ENCODE data around the gene C19orf67.

Gene C19orf67

GRCh38 chr19:14088634-14089411, 3.2 kb upstream of the C19orf67 start:
- Histone ChIP-seq H3K27me3 (ENCODE audit: insufficient read depth, low read length) (no peaks in the 10 kb centered on the region), H2AK5ac (ENCODE audit: low read length) (no peak overlapping the region), H3K27ac (ENCODE audit: low read depth, low read length) (no peak overlapping the region), H3K14ac (ENCODE audit: low read length) (no peak overlapping the region), H2BK5ac (ENCODE audit: low read depth, low read length, poor library complexity) (no peak overlapping the region), H4K12ac (ENCODE audit: low read depth, low read length) (peak overlapping the region; percentile 6), H4K8ac (ENCODE audit: low read depth, low read length) (no peak overlapping the region), H3K23ac (ENCODE audit: low read length) (no peak overlapping the region), H3K4me2 (ENCODE audit: low read length) (peak overlapping the region; percentile 78), H3K79me2 (ENCODE audit: control insufficient read depth, insufficient read depth, low read length, poor library complexity) (peaks cover 8% of the 10 kb centered on the region), H2BK120ac (ENCODE audit: insufficient read depth, low read length, poor library complexity) (no peak overlapping the region), H3K36me3 (ENCODE audit: control insufficient read depth in 1 of 2, insufficient read depth in 2 of 2, low read length in 2 of 2) (peaks cover 15 to 21% of the 10 kb centered on the region in 2 experiments), H2BK12ac (ENCODE audit: low read length) (no peak overlapping the region), H3K4me3 (ENCODE audit: low read depth, low read length) (no peak overlapping the region), H3K9ac (ENCODE audit: low read length) (no peak overlapping the region), H2AFZ (ENCODE audit: insufficient read depth, low read length, poor library complexity) (no peak overlapping the region), H3K4ac (ENCODE audit: low read depth, low read length) (no peak overlapping the region), H3K18ac (ENCODE audit: low read length) (peak overlapping the region; percentile 5), H4K91ac (ENCODE audit: low read depth, low read length) (no peak overlapping the region), H3K9me3 (ENCODE audit: insufficient read depth, low read depth, low read length) (peaks cover 5% of the 10 kb centered on the region), H3K79me1 (ENCODE audit: low read length) (peaks cover 13% of the 10 kb centered on the region), H3K4me1 (ENCODE audit: control insufficient read depth in 1 of 2, insufficient read depth in 2 of 2, low read length in 2 of 2) (peaks cover 6 to 7% of the 10 kb centered on the region in 2 experiments)
- no peak for DNase-seq
- no CpG with 5 or more reads among the region's 30 CpGs for WGBS (ENCODE audit: extremely low coverage, insufficient coverage, insufficient read length)

- Histone ChIP-seq H3K23ac (ENCODE audit: low read length) (no peak overlapping the region), H3K4me2 (ENCODE audit: low read length) (no peak overlapping the region), H3K27me3 (ENCODE audit: insufficient read depth, low read length) (no peaks in the 10 kb centered on the region), H4K12ac (ENCODE audit: low read depth, low read length) (no peak overlapping the region), H3K14ac (ENCODE audit: low read length) (no peak overlapping the region), H3K18ac (ENCODE audit: low read length) (no peak overlapping the region), H2AFZ (ENCODE audit: insufficient read depth, low read length, poor library complexity) (no peak overlapping the region), H4K91ac (ENCODE audit: low read depth, low read length) (no peak overlapping the region), H2AK5ac (ENCODE audit: low read length) (no peak overlapping the region), H3K4me1 (ENCODE audit: control insufficient read depth in 1 of 2, insufficient read depth in 2 of 2, low read length in 2 of 2) (peaks cover 7 to 10% of the 10 kb centered on the region in 2 experiments), H3K27ac (ENCODE audit: low read depth, low read length) (no peak overlapping the region), H3K79me2 (ENCODE audit: control insufficient read depth, insufficient read depth, low read length, poor library complexity) (peaks cover 8% of the 10 kb centered on the region), H3K9ac (ENCODE audit: low read length) (no peak overlapping the region), H4K8ac (ENCODE audit: low read depth, low read length) (no peak overlapping the region), H3K4ac (ENCODE audit: low read depth, low read length) (no peak overlapping the region), H3K9me3 (ENCODE audit: insufficient read depth, low read depth, low read length) (no peaks in the 10 kb centered on the region), H2BK12ac (ENCODE audit: low read length) (no peak overlapping the region), H2BK120ac (ENCODE audit: insufficient read depth, low read length, poor library complexity) (no peak overlapping the region), H3K4me3 (ENCODE audit: low read depth, low read length) (no peak overlapping the region), H3K36me3 (ENCODE audit: control insufficient read depth in 1 of 2, insufficient read depth in 2 of 2, low read length in 2 of 2) (peaks cover 17 to 18% of the 10 kb centered on the region in 2 experiments), H3K79me1 (ENCODE audit: low read length) (peaks cover 11% of the 10 kb centered on the region), H2BK5ac (ENCODE audit: low read depth, low read length, poor library complexity) (no peak overlapping the region)
- no CpG with 5 or more reads among the region's 5 CpGs for WGBS (ENCODE audit: extremely low coverage, insufficient coverage, insufficient read length)
- no peak for DNase-seq
Observed at GRCh38 chr19:14086098-14086497, 515 bp upstream of the C19orf67 start.

GRCh38 chr19:14082675-14082960, 3.0 kb downstream of the C19orf67 start:
- Histone ChIP-seq H3K18ac (ENCODE audit: low read length) (no peak overlapping the region), H3K23ac (ENCODE audit: low read length) (no peak overlapping the region), H3K4me3 (ENCODE audit: low read depth, low read length) (no peak overlapping the region), H3K4me2 (ENCODE audit: low read length) (peak overlapping the region; percentile 96), H2BK120ac (ENCODE audit: insufficient read depth, low read length, poor library complexity) (no peak overlapping the region), H3K79me1 (ENCODE audit: low read length) (peaks cover 10% of the 10 kb centered on the region), H4K91ac (ENCODE audit: low read depth, low read length) (no peak overlapping the region), H3K9me3 (ENCODE audit: insufficient read depth, low read depth, low read length) (no peaks in the 10 kb centered on the region), H4K12ac (ENCODE audit: low read depth, low read length) (no peak overlapping the region), H3K79me2 (ENCODE audit: control insufficient read depth, insufficient read depth, low read length, poor library complexity) (peaks cover 6% of the 10 kb centered on the region), H3K14ac (ENCODE audit: low read length) (no peak overlapping the region), H2AFZ (ENCODE audit: insufficient read depth, low read length, poor library complexity) (no peak overlapping the region), H2AK5ac (ENCODE audit: low read length) (no peak overlapping the region), H3K4me1 (ENCODE audit: control insufficient read depth in 1 of 2, insufficient read depth in 2 of 2, low read length in 2 of 2) (peaks cover 4 to 8% of the 10 kb centered on the region in 2 experiments), H3K27ac (ENCODE audit: low read depth, low read length) (no peak overlapping the region), H3K4ac (ENCODE audit: low read depth, low read length) (no peak overlapping the region), H3K27me3 (ENCODE audit: insufficient read depth, low read length) (no peaks in the 10 kb centered on the region), H4K8ac (ENCODE audit: low read depth, low read length) (no peak overlapping the region), H3K9ac (ENCODE audit: low read length) (no peak overlapping the region), H2BK5ac (ENCODE audit: low read depth, low read length, poor library complexity) (no peak overlapping the region), H3K36me3 (ENCODE audit: control insufficient read depth in 1 of 2, insufficient read depth in 2 of 2, low read length in 2 of 2) (peaks cover 4 to 5% of the 10 kb centered on the region in 2 experiments), H2BK12ac (ENCODE audit: low read length) (no peak overlapping the region)
- no peak for DNase-seq
- no CpG with 5 or more reads among the region's 1 CpG for WGBS (ENCODE audit: extremely low coverage, insufficient coverage, insufficient read length)

GRCh38 chr19:14081797-14082674, 3.5 kb downstream of the C19orf67 start:
- DNase-seq: peak; percentile 85 to 89
- Histone ChIP-seq H3K18ac (ENCODE audit: low read length) (peak overlapping the region; percentile 89), H3K79me2 (ENCODE audit: control insufficient read depth, insufficient read depth, low read length, poor library complexity) (peaks cover 6% of the 10 kb centered on the region), H2AFZ (ENCODE audit: insufficient read depth, low read length, poor library complexity) (peak overlapping the region; percentile 85), H3K4ac (ENCODE audit: low read depth, low read length) (peak overlapping the region; percentile 66), H4K12ac (ENCODE audit: low read depth, low read length) (peak overlapping the region; percentile 94), H3K4me2 (ENCODE audit: low read length) (peak overlapping the region; percentile 96), H3K14ac (ENCODE audit: low read length) (peak overlapping the region; percentile 85), H3K79me1 (ENCODE audit: low read length) (peaks cover 10% of the 10 kb centered on the region), H3K23ac (ENCODE audit: low read length) (no peak overlapping the region), H2BK5ac (ENCODE audit: low read depth, low read length, poor library complexity) (peak overlapping the region; percentile 67), H4K91ac (ENCODE audit: low read depth, low read length) (peak overlapping the region; percentile 94), H3K27me3 (ENCODE audit: insufficient read depth, low read length) (no peaks in the 10 kb centered on the region), H2BK120ac (ENCODE audit: insufficient read depth, low read length, poor library complexity) (peak overlapping the region; percentile 81), H3K36me3 (ENCODE audit: control insufficient read depth in 1 of 2, insufficient read depth in 2 of 2, low read length in 2 of 2) (peaks cover 2 to 5% of the 10 kb centered on the region in 2 experiments), H2AK5ac (ENCODE audit: low read length) (peak overlapping the region; percentile 88), H3K27ac (ENCODE audit: low read depth, low read length) (peak overlapping the region; percentile 78), H3K9ac (ENCODE audit: low read length) (peak overlapping the region; percentile 86), H2BK12ac (ENCODE audit: low read length) (peak overlapping the region; percentile 59), H3K9me3 (ENCODE audit: insufficient read depth, low read depth, low read length) (no peaks in the 10 kb centered on the region), H3K4me3 (ENCODE audit: low read depth, low read length) (peak overlapping the region; percentile 86), H4K8ac (ENCODE audit: low read depth, low read length) (peak overlapping the region; percentile 88), H3K4me1 (ENCODE audit: control insufficient read depth in 1 of 2, insufficient read depth in 2 of 2, low read length in 2 of 2) (peaks cover 4 to 8% of the 10 kb centered on the region in 2 experiments)
- no CpG with 5 or more reads among the region's 24 CpGs for WGBS (ENCODE audit: extremely low coverage, insufficient coverage, insufficient read length)

Data from trophoblast cell (in vitro differentiated cells and primary cell).